HPDE6-E6E7 (cell line): Measurements from ENCODE around the gene COL28A1.
"Not testable (repeated sequence)": the region's sequence is repeated elsewhere in the genome, so short reads cannot be mapped to it uniquely, and the experiment has no call there.

Experiments used
- DNase-seq: peaks from one replicate; pipeline ENCODE4 v3.0.0; 2011; ENCODE audit warnings: missing footprints; ENCODE audit errors: extremely low spot score

COL28A1 gene

DNA sequence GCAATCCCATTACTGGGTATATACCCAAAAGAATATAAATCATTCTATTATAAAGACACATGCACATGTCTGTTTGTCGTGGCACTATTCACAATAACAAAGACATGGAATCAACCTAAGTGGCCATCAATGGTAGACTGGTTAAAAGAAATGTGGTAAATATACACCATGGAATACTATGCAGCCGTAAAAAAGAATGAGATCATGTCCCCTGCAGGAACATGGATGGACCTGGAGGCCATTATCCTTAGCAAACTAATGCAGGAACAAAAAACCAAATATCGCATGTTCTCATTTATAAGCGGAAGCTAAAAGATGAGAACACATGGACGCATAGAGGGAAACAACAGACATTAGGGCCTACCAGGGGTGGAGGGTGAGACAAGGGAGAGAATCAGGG is 25.9 kb upstream of the COL28A1 start:
- DNase-seq, result not testable (repeated sequence)

DNA sequence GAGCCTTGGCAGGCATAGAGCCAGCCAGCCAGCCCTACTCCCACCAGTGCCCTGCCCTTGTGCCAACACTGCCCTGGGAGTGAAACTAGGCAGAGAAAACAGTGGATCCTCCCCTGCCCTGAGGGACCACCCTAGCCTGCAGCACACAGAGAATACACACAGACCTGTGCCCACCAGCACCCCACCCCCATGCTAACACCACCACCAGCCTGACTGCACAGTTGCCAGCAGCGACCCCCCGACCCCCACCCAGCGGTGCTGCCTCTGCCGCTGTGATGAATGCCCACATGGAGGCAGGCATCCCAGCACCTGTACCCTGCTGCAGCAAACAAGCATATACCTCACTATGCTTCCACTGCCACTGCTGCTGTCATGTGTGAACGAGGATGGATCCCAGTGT is 21.6 kb upstream of the COL28A1 start:
- no peak for DNase-seq

DNA sequence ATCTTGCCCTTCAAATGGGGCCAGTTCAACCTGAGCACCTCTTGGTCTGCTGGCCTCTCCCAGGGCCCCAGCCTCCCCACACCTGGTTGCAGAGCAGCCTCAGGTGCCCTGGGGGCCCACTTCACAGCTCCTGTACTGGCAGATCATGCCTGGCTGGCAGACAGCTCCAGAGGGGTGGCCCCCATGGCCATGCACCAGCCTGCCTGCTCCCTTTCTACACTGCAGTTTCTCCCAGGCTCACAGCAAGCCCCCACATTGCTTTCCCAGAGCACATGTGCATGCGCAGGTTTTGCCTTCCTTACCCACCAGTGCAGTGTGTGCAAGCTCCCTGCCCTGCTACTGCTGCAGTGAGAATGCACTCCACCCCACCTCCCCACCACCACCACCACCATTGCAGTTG is 21.2 kb upstream of the COL28A1 start:
- DNase-seq, result no peak

DNA sequence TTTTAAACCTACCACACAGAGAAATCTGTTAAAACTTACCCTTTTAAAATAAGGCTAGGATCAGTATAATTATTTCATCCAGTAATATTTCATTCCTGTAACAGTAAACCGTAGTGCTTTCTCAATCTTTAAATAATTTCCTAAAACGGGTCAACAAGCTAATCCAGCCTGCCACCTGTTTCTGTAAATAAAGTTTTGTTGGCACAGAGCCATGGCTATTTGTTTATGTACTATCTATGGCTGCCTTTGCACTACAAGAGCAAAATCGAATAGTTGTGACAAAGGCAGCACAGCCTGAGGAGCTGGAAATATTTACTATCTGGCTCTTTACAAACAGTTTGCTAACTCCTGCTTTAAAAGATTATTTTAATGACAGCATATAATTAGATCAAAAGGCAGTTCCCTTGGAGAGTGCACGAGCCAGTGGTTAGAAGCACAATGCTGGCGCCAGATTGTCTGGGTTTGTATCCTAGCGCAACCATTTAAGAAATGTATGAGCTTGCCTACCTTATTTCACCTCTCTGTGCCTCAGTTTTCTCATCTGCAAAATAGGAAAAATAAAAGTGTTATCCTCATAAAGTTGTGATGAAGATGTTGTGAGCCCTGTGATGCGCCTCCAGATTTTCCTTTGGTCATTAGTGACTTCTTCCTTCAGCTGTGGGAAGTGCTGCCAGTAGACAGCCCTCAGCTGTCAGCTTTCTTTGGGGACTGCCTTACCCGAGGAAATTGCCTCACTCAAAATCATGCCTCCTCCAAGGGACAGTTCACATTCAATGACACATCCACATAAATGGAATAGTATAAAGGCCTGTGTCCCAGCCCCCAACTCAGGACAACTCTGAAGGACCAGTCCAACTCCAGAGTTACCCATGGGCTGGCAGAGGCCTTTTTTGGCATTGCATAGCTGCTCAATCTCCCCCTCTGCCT is 19.2 kb upstream of the COL28A1 start:
- no peak for DNase-seq

DNA sequence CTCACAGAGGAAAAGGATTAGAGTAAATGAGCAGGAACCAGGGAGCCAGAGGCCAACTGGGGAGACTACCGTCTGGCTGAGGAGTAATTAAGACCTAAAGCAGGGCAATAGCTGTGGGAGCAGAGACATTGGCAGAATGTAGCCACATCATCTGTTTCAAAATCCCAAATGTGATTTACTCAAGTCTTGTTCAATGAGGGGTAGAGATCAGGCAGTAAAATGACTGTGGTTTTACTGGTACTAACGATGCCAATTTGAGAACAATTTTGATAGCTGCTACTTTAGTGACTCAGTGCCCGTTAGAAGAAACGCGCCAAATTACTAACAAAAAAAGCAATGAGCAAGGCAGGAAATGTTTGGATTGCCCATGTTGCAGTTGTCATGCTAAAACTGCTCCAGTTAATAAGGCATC is 18.4 kb upstream of the COL28A1 start:
- DNase-seq, result no peak

DNA sequence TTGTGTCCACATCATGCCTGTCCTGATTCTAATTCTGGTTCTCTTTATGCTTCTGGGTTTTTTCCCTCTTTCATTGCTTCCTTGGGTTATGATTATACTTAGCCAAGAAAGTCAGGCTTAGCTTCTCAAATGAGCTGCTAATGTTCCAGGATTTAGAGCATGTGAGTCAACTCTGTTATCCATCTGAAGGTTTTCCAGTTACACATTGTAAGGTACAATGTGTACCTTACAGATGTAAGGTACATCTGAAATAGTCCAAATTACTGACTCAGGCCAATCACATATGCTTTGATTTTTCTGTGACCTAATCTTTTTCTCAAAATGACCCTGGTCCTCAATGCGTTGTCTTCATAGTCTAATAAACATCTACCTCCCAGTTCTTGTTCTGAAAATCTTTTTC is 17.7 kb upstream of the COL28A1 start:
- DNase-seq, result no peak

DNA sequence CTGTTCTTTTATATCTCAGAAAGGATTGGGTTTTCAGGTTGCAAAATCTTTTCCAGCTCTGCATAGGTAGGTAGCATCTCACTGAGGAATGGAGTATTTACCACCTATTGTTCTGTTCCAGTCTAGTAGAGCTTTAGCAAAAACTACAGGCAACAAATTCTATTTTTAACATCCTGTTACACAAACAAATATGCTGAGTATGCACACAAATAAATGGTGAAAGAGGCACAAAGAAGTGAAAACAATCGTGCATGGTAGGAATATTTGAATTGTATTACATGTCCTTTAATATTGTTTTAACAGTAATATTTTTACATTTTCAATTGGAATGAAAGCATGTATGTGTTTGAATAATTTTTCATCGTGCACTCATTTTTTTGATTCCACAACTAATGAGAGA is 16.5 kb upstream of the COL28A1 start:
- no peak for DNase-seq

DNA sequence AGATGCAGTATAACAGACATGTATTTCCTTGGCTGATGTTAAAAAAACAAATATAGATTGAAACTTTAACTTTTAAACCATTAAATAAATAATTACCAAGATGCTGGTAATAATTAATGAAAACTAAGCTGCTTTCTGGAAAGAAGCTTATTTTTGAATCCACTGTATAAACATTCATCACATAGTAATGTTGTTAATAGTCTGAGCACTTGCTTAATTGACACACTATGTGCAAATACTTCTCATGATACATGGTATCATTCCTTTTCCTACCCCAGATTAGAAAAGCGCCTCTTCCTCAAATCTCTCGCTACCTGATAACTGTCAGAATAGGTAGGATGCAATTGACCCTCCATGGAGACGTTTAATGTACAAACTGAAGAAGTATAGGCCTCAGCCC is 15.0 kb upstream of the COL28A1 start:
- DNase-seq, result no peak

DNA sequence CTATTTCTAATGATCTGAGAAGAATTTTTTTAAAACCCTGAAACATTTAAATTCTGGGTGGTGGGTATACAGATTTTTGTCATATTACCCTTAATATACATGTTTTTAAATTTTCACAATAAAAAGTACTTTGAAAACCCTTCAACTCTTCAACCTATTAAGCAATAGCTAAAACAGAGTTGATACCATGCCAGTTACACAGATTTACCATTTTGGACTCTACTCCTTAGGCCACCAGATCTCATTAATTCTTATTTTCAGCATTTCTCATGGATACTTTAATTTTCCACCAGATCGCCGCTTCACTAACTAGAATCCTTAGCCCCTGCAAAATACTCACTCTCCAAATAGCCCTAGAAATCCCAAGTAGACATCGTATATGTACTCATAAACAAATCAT is 12.7 kb upstream of the COL28A1 start:
- DNase-seq, result no peak

DNA sequence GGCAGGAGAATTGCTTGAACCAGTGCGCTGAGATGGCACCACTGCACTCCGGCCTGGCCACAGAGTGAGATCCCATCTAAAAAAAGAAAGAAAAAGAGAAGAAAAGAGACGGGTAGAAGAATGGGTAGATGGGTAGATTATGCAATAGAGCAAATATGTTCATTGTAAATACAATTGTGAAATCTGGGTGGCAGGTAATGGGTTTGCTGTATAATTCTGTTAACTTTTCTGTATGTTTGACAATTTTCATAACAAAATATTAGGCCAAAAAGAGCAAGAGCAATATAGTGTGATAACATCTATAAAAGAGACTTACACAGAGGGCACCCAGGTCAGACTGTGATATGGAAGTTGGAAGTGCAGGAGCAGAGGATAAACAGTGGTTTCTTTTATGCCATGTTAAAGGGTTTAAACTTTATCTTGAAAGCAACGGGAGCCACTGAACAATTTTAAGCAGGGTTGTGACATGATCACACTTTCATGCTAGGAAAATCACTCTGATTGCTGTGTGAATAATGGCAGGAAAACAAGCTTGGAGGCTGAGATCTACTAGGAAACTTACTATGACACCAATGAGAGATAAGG is 6.7 kb upstream of the COL28A1 start:
- no peak for DNase-seq

DNA sequence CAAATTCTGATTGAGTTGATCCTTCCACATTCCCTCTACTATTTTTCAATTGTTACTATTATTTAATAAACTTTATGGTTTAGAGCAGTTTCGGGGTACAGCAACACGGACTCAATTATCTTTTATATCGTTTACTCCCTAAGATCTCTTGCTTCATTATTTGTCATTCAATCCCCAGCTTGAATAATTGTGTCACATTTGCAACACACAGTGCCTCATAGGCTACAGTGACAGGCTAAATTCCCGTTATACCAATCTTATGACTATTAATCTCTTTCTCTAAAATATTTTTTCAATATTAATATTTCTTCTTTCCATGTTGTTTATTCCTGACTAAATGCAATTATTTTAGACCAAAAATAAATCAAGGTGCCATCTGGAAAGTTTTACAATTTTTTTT is 4.0 kb upstream of the COL28A1 start:
- DNase-seq, result no peak

DNA sequence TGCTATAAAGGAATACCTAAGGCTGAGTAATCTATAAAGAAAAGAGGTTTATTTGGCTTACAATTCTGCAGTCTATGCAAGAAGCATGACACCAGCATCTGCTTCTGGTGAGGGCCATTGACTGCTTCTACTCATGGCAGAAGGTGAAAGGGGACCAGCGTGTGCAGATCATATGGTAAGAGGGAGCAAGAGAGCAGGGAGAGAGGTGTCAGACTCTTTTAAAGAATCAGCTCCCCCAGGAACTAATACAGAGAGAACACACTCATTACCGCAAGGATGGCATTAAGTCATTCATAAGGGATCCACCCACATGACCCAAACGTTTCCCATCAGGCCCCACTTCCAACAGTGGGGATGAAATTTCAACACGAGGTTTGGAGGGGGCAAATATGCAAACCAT is 3.5 kb upstream of the COL28A1 start:
- DNase-seq, result no peak

DNA sequence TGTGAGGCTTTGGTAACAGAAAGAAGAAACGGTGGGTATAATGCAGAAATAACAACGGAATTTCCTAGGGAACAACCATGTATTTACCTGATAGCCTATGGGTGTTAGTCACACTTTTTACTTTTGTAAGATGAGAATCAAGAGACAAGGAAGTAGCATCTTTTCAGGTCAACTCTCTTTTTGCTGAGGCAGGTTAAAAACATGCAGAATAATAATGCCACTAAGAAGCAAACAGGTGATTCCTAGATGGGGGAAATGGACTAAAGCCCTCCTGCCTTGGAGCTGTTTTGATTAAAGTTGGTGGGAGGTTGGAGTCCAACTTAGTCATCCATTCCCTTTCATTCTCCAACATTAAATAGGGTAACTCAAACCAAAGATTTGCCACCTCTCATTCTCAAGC is 2.0 kb upstream of the COL28A1 start:
- DNase-seq, result no peak

DNA sequence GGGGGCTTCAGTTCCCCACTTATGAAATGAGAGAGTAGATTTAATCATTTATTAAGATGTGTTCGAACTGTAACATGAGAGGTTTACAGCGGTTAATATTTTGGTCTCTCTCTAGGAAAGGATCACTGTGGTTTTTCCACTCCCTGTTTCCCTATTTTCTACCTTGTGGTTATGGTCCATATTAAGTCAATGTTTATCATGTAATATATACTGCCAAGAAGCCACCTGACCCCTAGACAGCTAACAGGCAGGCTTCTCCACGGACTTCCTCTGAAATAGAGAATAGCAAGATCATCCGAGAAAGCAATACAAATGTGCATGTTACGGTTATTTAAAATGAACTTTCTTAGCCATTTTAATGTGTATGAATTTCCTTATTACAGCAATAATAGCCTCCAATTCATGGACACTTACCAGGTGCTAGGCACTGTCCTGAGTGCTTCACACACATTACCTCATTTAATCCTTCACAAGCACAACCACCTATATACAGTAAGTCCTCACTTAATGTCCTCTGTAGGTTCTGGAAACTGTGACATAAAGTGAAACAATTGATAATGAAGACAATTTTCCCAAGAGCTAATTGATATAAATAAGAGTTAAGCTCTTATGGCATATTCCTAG is 835 bp upstream of the COL28A1 start:
- DNase-seq, result no peak

DNA sequence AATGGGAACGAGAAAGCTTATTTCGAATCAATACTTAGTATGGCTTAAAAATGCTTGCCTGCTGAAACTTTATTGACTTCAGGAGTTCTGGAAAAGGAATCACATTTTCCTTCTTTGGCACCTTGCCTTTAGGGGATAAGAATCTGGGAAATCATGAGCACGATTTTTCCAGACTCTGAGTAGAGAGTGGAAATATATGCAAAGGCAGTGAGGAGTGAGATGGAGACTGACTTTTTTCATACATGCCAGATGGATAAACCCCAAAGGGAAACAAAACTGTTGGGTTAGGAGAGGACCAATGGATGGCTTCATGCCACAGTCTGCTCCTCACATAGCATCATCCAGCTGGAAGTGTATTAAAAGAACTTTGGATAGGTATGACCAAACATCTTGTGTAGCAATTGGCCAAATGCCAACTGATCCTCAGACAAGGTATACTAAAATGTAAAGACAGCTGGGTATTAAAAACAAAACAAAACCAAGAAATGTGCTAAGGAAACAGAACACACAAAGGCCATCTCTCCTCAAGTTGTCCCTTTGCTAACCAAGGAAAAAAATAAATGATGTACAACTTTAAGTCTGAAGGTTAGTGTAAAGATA is 1.7 kb downstream of the COL28A1 start:
- DNase-seq, result no peak

DNA sequence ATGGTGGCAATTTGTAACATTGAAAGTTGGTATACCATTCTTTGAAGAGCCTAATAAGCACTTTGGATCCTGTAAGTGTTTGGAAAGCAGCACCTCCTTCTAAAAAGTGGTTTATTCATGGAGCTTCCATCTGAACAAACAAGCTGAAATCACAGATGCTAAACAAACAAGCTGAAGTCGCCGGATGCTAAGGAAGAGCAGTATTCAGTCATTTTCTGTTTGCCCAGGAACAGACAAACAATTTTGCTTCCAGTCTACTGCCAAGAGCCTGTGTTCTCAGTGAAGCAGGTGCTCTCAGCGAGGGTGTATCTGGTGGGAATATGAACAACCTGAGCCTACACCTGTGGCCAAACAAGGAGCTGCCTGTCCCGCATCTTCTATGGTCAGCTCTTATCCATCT is 6.3 kb downstream of the COL28A1 start:
- no peak for DNase-seq

DNA sequence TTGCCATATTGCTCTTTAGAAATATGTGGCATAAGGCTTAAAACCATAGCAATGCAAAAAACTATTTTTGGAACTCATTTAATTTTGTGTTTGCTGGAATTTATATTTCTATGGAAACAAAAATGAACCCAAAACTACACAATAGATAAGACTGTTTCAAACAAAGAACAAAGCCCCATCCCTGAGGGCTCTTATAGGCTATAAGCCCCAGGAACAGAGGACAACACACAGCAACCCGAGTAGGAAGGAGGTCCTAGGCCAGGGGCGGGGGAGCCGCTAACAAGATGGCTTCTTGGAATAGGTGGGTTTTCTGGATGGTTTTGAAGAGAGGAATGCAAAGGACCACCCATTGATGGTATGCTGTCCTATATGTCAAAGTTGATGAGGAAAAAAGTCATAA is 8.6 kb downstream of the COL28A1 start:
- no peak for DNase-seq

DNA sequence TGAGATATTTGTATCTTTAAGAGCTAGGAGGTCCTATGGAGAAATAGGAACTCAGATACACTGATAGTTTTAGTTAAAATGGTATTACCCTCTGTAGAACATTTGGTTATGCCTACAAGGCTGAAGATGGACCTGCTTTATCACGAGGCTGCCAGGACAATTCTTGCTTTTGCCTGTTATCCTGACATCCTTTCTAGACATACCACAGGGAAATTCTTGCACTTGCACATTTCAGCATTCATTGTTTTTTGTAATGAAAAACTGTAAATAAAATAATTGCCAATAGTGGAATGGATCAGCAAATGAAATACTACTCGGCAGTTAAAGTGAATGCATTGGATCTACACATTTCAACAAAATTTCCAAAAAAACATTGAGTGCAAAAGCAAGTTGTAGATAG is 9.7 kb downstream of the COL28A1 start:
- DNase-seq, result no peak

DNA sequence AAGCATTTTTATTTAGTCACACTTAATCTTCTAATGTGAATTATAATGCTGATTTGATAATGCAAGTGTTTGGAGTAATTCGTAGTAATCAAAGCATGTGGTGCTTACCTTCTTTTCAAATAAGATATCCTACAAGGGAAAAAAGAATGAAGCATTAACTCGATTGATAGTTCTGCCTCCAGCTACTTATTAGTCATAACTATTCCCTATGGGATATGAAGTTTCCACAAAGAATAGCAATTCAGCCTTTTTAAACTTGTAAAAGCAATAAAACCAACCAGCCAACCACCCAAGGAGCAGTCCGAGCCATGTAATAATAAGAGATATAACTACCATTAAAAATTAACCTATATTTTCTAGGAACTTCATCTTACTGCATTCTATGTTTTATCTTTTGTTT is 11.6 kb downstream of the COL28A1 start:
- no peak for DNase-seq

DNA sequence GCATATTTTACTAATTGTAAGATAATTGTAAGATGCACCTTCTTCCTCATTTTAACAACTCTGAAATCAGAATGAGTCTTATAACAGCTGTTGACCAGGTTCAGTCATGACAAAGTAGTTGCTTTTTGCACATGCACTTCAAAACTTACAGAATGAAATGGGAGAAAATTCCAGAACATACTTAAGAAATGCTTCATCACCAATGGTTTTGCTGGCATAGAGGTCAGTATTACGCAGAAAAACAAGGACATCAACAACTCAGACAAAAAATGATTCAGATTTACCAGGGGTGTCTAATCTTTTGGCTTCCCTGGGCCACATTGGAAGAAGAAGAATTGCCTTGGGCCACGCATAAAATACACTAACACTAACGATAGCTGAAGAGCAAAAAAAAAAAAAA is 13.3 kb downstream of the COL28A1 start:
- no peak for DNase-seq

DNA sequence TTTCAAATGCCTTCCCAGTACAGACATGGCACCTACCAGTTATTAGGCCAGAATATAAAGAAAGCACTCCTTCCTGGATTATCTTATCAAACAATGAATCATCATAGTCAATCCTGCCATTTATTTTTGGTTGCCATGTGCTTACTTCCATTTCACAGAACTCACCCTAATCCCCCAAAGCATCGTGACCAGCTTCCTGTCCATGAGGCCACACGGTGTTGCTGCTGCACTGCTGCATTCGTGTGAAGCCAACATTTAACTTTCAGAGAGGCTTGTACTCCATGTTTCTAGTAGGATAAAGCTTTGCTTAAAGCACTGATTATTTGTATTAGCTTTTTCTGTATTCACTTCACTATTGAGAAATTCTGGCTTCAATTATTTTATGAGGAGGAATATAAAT is 14.4 kb downstream of the COL28A1 start:
- DNase-seq, result no peak

DNA sequence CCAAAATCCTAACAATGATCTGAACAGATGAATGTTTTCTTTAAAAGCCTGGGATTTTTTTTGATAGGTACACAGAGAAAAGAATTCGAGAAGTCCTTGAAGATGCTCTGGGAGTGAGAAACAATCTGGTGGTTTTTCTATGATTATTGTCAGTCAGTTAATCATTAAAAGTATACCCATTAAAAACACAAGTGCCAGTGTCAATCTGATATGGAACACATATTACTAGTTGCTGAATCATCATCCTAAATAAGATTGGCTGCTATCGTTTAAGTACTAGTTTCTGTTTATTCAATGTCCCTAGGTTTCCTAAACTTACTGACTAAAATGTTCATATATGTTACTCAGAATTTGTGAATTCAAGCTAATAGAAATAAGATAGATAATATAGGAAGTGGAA is 16.1 kb downstream of the COL28A1 start:
- peak; percentile 8 for DNase-seq

DNA sequence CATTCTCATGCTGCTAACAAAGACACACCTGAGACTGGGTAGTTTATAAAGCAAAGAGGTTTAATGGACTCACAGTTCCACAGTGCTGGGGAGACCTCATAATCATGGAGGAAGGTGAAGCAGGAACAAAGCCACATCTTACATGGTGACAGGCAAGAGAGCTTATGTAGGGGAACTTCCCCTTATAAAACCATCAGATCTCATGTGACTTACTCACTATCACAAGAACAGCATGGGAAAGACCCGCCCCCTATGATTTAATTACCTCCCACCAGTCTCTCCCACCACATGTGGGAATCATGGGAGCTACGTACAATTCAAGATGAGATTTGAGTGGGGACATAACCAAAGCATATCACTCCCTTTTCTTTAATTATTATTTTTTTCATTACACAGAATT is 16.6 kb downstream of the COL28A1 start:
- no peak for DNase-seq
